SKM-1 treated with dmso at 0.1 percent for 144 hours (cell line): ENCODE results near the gene ST6GAL1.
A peak's percentile ranks its signal among the peaks of the same experiment; 100 is the strongest.
"Not testable (repeated sequence)": the region's sequence is repeated elsewhere in the genome, so short reads cannot be mapped to it uniquely, and the experiment has no call there.

Source experiments
- DNase-seq: peaks from one replicate; lab custom pipeline; 2025; ENCODE audit not compliant: unreplicated experiment; lab: John Stamatoyannopoulos, UW

Gene ST6GAL1

GRCh38 chr3:186940967-186941366 lies 10.6 kb downstream of the ST6GAL1 start:
- no peak for DNase-seq

- no peak for DNase-seq
Observed at GRCh38 chr3:186942168-186942567, 11.8 kb downstream of the ST6GAL1 start.

GRCh38 chr3:186945255-186945823 lies 15.0 kb downstream of the ST6GAL1 start:
- no peak for DNase-seq

- DNase-seq: no peak
Observed at GRCh38 chr3:186946756-186947375, 16.5 kb downstream of the ST6GAL1 start.

- DNase-seq: no peak
Observed at GRCh38 chr3:186949281-186949982, 19.1 kb downstream of the ST6GAL1 start.

- no peak for DNase-seq
Observed at GRCh38 chr3:186950402-186951093, 20.2 kb downstream of the ST6GAL1 start.

- DNase-seq: no peak
Observed at GRCh38 chr3:186951640-186952552, 21.6 kb downstream of the ST6GAL1 start.

GRCh38 chr3:186953011-186953487 lies 22.7 kb downstream of the ST6GAL1 start:
- peak; percentile 95 for DNase-seq

- DNase-seq: not testable (repeated sequence)
Observed at GRCh38 chr3:186953992-186954699, 23.8 kb downstream of the ST6GAL1 start.

- DNase-seq: no peak
Observed at GRCh38 chr3:186955898-186956696, 25.8 kb downstream of the ST6GAL1 start.

GRCh38 chr3:186959029-186959624 lies 28.8 kb downstream of the ST6GAL1 start:
- peak; percentile 9 for DNase-seq

GRCh38 chr3:186960347-186960746 lies 30.0 kb downstream of the ST6GAL1 start:
- DNase-seq: no peak

- DNase-seq: no peak
Observed at GRCh38 chr3:186962445-186962844, 32.1 kb downstream of the ST6GAL1 start.

- DNase-seq: no peak
Observed at GRCh38 chr3:186963636-186964035, 33.3 kb downstream of the ST6GAL1 start.

- DNase-seq: no peak
Observed at GRCh38 chr3:186964071-186964470, 33.7 kb downstream of the ST6GAL1 start.

- no peak for DNase-seq
Observed at GRCh38 chr3:186964616-186965015, 34.3 kb downstream of the ST6GAL1 start.

GRCh38 chr3:186965141-186965879 lies 35.0 kb downstream of the ST6GAL1 start:
- DNase-seq: no peak

GRCh38 chr3:186966406-186966805 lies 36.1 kb downstream of the ST6GAL1 start:
- DNase-seq: no peak
